ENCODE results near the gene KDM2B.

KDM2B gene

GRCh38 chr12:121423253-121423652 is 157.6 kb downstream of the KDM2B start:
- TF ChIP-seq, protein P1, sequence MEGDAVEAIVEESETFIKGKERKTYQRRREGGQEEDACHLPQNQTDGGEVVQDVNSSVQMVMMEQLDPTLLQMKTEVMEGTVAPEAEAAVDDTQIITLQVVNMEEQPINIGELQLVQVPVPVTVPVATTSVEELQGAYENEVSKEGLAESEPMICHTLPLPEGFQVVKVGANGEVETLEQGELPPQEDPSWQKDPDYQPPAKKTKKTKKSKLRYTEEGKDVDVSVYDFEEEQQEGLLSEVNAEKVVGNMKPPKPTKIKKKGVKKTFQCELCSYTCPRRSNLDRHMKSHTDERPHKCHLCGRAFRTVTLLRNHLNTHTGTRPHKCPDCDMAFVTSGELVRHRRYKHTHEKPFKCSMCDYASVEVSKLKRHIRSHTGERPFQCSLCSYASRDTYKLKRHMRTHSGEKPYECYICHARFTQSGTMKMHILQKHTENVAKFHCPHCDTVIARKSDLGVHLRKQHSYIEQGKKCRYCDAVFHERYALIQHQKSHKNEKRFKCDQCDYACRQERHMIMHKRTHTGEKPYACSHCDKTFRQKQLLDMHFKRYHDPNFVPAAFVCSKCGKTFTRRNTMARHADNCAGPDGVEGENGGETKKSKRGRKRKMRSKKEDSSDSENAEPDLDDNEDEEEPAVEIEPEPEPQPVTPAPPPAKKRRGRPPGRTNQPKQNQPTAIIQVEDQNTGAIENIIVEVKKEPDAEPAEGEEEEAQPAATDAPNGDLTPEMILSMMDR (IDR thresholded peaks at IDR 0.05; ENCODE audit: borderline replicate concordance, insufficient read depth, low read depth, low read length), result no peak
- H3K4me3 ChIP-seq (ENCODE audit: low read depth, low read length), result no peak overlapping the region

DNA sequence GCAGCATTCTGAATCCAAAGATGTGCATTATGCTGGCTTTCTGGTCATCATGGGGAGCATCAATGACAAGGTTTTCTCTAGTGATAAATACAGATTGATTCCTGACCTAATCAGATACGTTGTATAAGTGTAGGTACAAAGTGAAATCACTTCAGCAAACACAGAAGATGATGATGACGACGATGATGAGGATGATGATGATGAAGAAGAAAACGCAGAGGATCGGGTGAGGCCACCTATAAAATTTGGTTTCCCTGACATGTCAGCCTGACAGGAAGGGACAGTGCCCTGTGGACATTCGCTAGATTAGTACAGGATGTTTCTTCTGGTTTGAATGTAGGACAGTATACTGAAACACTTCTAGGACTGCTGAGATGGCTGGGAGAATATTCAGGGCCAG is 160.7 kb downstream of the KDM2B start:
- TF ChIP-seq, protein P1 (IDR thresholded peaks at IDR 0.05; ENCODE audit: borderline replicate concordance, insufficient read depth, low read depth, low read length), result no peak
- no peak overlapping the region for H3K4me3 ChIP-seq (ENCODE audit: low read depth, low read length)

- TF ChIP-seq, protein P1 (IDR thresholded peaks at IDR 0.05; ENCODE audit: borderline replicate concordance, insufficient read depth, low read depth, low read length), result no peak
- no peak overlapping the region for H3K4me3 ChIP-seq (ENCODE audit: low read depth, low read length)
Measured at GRCh38 chr12:121417847-121418246, 163.0 kb downstream of the KDM2B start.

- TF ChIP-seq, protein P1 (IDR thresholded peaks at IDR 0.05; ENCODE audit: borderline replicate concordance, insufficient read depth, low read depth, low read length), result no peak
- H3K4me3 ChIP-seq (ENCODE audit: low read depth, low read length), result no peak overlapping the region
Measured at GRCh38 chr12:121413917-121414316, 166.9 kb downstream of the KDM2B start.

DNA sequence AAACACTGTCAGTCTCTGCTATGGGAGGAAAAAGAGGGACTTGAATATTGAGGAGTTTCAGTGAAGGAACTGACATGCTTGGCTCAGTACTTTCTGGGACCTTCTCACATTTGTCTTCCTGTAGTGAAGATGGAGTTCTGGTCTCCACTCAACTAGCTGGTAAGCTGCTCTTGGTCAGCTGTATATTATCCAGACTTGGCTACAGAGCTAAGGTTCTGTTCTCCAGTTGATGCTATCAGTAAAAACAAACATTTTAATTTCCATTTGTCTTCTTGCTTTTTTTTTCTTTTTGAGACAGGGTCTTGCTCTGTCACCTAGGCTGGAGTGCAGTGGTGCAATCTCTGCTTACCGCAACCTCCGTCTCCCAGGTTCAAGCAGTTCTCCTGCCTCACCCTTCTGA is 175.6 kb downstream of the KDM2B start:
- TF ChIP-seq, protein P1 (IDR thresholded peaks at IDR 0.05; ENCODE audit: borderline replicate concordance, insufficient read depth, low read depth, low read length), result no peak
- H3K4me3 ChIP-seq (ENCODE audit: low read depth, low read length), result no peak overlapping the region

DNA sequence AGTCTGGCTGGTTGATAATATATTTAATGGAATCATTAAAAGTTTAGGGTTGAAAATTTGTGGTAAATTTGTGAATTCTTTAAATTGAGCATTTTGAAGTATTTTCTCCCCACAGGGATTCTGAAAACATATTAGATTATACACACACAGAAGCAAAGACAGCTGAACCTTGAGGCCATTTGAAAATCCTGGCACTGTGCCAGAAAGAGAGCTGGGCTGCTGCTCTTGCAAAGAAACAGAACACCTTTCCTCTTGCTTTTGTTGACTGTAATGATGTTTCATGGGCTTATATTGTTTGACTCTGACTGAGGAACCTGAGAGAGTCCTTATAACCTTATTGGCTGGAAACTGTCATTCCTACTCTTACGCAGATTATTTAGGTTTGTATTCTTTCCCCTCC is 176.1 kb downstream of the KDM2B start:
- TF ChIP-seq, protein P1 (IDR thresholded peaks at IDR 0.05; ENCODE audit: borderline replicate concordance, insufficient read depth, low read depth, low read length), result no peak
- H3K4me3 ChIP-seq (ENCODE audit: low read depth, low read length), result no peak overlapping the region

DNA sequence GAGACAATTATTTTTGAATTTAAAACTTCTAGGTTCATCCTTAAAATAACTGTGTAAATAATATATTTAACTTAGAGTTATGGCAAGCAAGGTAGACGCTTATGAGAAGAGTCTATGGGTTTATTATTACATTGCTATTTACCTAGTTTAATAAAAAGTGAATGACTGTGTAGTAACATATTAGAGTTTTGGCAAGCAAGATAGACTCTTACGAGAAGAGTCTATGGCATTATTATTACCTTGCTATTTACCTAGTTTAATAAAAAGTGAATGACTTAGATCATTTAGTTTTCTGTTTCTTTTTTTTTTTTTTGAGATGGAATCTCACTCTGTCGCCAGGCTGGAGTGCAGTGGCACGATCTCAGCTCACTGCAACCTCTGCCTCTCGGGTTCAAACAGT is 177.1 kb downstream of the KDM2B start:
- TF ChIP-seq, protein P1 (IDR thresholded peaks at IDR 0.05; ENCODE audit: borderline replicate concordance, insufficient read depth, low read depth, low read length), result no peak
- H3K4me3 ChIP-seq (ENCODE audit: low read depth, low read length), result no peak overlapping the region
